NB4 (cell line): ENCODE data around the gene DCLRE1C.

ENCODE experiments used
- CTCF ChIP-seq: IDR thresholded peaks from one replicate; pipeline ENCODE4 v1.5.1; 2012; ENCODE audit warnings: low read depth, low read length
- MYC ChIP-seq: IDR thresholded peaks from 2 replicates; pipeline ENCODE4 v1.6.1; 2011; ENCODE audit warnings: low read depth, low read length
- POLR2A ChIP-seq: IDR thresholded peaks from 2 replicates; pipeline ENCODE4 v1.6.1; 2011; ENCODE audit warnings: mild to moderate bottlenecking; ENCODE audit not compliant: insufficient read length; ENCODE audit errors: extremely low read depth

DNA sequence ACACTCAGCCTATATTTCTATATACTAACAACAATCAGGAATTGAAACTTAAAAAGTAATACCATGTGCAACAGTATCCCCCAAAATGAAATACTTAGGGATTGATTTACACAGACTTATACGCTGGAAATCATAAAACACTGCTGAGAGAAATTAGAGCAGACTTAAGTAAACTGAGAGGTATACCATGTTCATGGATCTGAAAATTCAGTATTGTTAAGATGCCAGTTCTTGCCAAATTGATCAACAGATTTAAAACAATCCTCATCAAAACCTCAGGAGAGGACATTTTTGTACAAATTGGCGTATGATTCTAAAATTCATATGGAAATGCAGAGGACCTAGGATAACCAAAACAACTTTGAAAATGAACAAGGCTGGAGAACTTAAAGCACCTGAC lies 37.3 kb downstream of the DCLRE1C start:
- TF ChIP-seq MYC, result no peak
- TF ChIP-seq POLR2A, result no peak
- no peak for TF ChIP-seq CTCF
